Liver (tissue), 9 donors: ENCODE results near the gene TM9SF1. TPM values are rescaled to one million over a fixed set of nuclear protein-coding genes. Genes with fewer than 3 reads are reported as not detected.

Experiments
- DNase-seq: peaks from one replicate; pipeline ENCODE4 v3.0.0-alpha.2; 2017; ENCODE audit warnings: low spot score
- H3K27ac ChIP-seq, 2 donors: one replicate each; pipeline ENCODE4 v1.7.0; 2013; ENCODE audit warnings: inconsistent platforms in 2 of 2, low read length in 2 of 2, control low read depth in 1 of 2, low read depth in 1 of 2, mild to moderate bottlenecking in 1 of 2
- H3K27me3 ChIP-seq, 4 donors: one replicate each; pipeline versions ENCODE4 v1.6.1 to v1.7.0; 2013; ENCODE audit warnings: low read length in 3 of 4, inconsistent platforms in 1 of 4, mild to moderate bottlenecking in 1 of 4, moderate library complexity in 1 of 4; ENCODE audit not compliant: control insufficient read depth in 4 of 4, insufficient read depth in 4 of 4
- H3K36me3 ChIP-seq, 4 donors: one replicate each; pipeline versions ENCODE4 v1.6.1 to v1.7.0; 2013; ENCODE audit warnings: low read length in 3 of 4, mild to moderate bottlenecking in 3 of 4, low read depth in 1 of 4, moderate library complexity in 1 of 4; ENCODE audit not compliant: control insufficient read depth in 4 of 4, insufficient read depth in 3 of 4
- H3K4me1 ChIP-seq, 4 donors: one replicate each; pipeline versions ENCODE4 v1.6.1 to v1.7.0; 2013; ENCODE audit warnings: low read length in 3 of 4, mild to moderate bottlenecking in 3 of 4, moderate library complexity in 1 of 4; ENCODE audit not compliant: control insufficient read depth in 4 of 4, insufficient read depth in 4 of 4
- H3K4me3 ChIP-seq, 3 donors: one replicate each; pipeline versions ENCODE4 v1.6.1 to v1.7.0; 2013; ENCODE audit warnings: low read length in 3 of 3, control low read depth in 1 of 3, low read depth in 1 of 3, mild to moderate bottlenecking in 1 of 3
- H3K9ac ChIP-seq, 2 donors: one replicate each; pipeline ENCODE4 v1.7.0; 2013; ENCODE audit warnings: low read length in 2 of 2, mild to moderate bottlenecking in 2 of 2, moderate library complexity in 2 of 2, control low read depth in 1 of 2, low read depth in 1 of 2
- H3K9me3 ChIP-seq, 4 donors: one replicate each; pipeline versions ENCODE4 v1.6.1 to v1.7.0; 2013; ENCODE audit warnings: low read length in 3 of 4; ENCODE audit not compliant: control insufficient read depth in 4 of 4
- ATF3 ChIP-seq: IDR thresholded peaks from 2 replicates; pipeline ENCODE4 v1.6.1; 2016; ENCODE audit warnings: antibody characterized with exemption
- EGR1 ChIP-seq, 2 donors: IDR thresholded peaks; 2 replicates each; pipeline ENCODE4 v1.6.1; 2016 to 2018; ENCODE audit warnings: antibody characterized with exemption in 2 of 2, low read depth in 2 of 2
- GABPA ChIP-seq, 2 donors: IDR thresholded peaks in 1 of 2; conservative IDR thresholded peaks in 1 of 2; 2 replicates each; pipeline ENCODE4 v1.6.1; 2016; ENCODE audit warnings: antibody characterized with exemption in 2 of 2, mild to moderate bottlenecking in 1 of 2, moderate library complexity in 1 of 2
- HNF4A ChIP-seq, 2 donors: conservative IDR thresholded peaks; 2 replicates each; pipeline ENCODE4 v1.6.1; 2016; ENCODE audit warnings: antibody characterized with exemption in 2 of 2, mild to moderate bottlenecking in 2 of 2
- RAD21 ChIP-seq, 2 donors: IDR thresholded peaks; 2 replicates each; pipeline ENCODE4 v1.6.1; 2016; ENCODE audit warnings: antibody characterized with exemption in 2 of 2, mild to moderate bottlenecking in 2 of 2
- YY1 ChIP-seq: IDR thresholded peaks from 2 replicates; pipeline ENCODE4 v1.6.1; 2016; ENCODE audit warnings: antibody characterized with exemption, mild to moderate bottlenecking
- ZBTB33 ChIP-seq: IDR thresholded peaks from 2 replicates; pipeline ENCODE4 v1.6.1; 2016; ENCODE audit warnings: antibody characterized with exemption
- WGBS: extraction: QIAGEN DNeasy Blood & Tissue Kit; methylation state at CpG from one replicate; pipeline ENCODE4 v1.1.7; 2013; 5-methylcytosine and 5-hydroxymethylcytosine counted together
- polyA plus RNA-seq, 2 donors: library from polyadenylated mRNA; stranded (reverse) in 1 of 2; unstranded in 1 of 2; fragments of 200-250 nt in 1 of 2; fragments of >200 nt in 1 of 2; fragmentation: Nextera tagmentation in 1 of 2; extraction: Ambion mirVana in 1 of 2; gene quantifications; one replicate each; pipeline versions ENCODE4 v1.2.1 to v1.2.3, GENCODE V29; 2013 to 2015
- total RNA-seq, 2 donors: library from RNA; depleted of rRNA; stranded (reverse); fragments of >200 nt; gene quantifications; one replicate each; pipeline ENCODE4 v1.2.3, GENCODE V29; 2014
- TF ChIP-seq, protein P1 (sequence below): fragments of 150-350 bp; IDR thresholded peaks from 2 replicates; pipeline ENCODE4 v1.5.1; 2017; ENCODE audit warnings: improper control_type of control experiment, low read depth, low read length; ENCODE audit not compliant: missing input control
- donor health status: healthy.
- donor health status: healthy.
- donor health status: healthy.
- donor health status: healthy.
- donor health status: healthy.

The TM9SF1 gene
- total and polyA plus RNA-seq, 4 donors = 27.5 to 76.2 (median 38.5) TPM

- TF ChIP-seq, protein P1, sequence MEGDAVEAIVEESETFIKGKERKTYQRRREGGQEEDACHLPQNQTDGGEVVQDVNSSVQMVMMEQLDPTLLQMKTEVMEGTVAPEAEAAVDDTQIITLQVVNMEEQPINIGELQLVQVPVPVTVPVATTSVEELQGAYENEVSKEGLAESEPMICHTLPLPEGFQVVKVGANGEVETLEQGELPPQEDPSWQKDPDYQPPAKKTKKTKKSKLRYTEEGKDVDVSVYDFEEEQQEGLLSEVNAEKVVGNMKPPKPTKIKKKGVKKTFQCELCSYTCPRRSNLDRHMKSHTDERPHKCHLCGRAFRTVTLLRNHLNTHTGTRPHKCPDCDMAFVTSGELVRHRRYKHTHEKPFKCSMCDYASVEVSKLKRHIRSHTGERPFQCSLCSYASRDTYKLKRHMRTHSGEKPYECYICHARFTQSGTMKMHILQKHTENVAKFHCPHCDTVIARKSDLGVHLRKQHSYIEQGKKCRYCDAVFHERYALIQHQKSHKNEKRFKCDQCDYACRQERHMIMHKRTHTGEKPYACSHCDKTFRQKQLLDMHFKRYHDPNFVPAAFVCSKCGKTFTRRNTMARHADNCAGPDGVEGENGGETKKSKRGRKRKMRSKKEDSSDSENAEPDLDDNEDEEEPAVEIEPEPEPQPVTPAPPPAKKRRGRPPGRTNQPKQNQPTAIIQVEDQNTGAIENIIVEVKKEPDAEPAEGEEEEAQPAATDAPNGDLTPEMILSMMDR = no peak
- TF ChIP-seq ATF3 = no peak
Observed at GRCh38 chr14:24238123-24238522, 42.9 kb upstream of the TM9SF1 start (continued).

DNA sequence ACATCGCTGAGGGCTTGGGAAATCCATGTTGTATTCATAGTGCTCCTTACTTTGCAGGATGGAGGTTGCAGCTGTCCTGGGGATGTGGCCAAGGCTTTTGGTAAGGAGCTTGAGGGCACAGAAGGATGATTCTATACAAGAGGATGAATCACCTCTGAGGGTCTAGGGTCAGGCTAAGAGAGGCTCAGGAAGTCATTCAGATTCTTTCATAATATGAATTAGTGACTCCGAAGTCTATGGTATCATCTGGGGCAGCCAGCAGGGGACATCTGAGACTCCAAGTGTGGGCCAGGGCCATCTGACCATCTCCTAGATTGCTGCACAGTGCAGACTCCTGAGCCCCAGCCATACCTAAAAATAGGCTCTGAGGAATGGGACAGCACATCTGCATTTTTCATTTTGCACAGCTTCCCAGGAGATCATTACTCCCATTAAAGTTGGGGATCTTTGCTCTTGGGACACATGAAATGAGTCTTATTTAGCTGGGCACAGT lies 42.3 kb upstream of the TM9SF1 start:
- H3K4me1 ChIP-seq = peaks cover 8 to 48% (median 38%) of the 10 kb centered on the region in 4 donors
- H3K27ac ChIP-seq = no peak overlapping the region
- no peak overlapping the region for H3K9ac ChIP-seq
- DNase-seq = no peak
- no peak overlapping the region for H3K4me3 ChIP-seq
- no peak for TF ChIP-seq YY1
- TF ChIP-seq EGR1 (IDR thresholded peaks at IDR 0.05; ENCODE audit: low read depth in 2 of 2) = no peak
- no peak for TF ChIP-seq HNF4A (conservative IDR thresholded peaks at IDR 0.05)
- TF ChIP-seq GABPA (IDR thresholded peaks at IDR 0.05 in 1 of 2, conservative IDR thresholded peaks at IDR 0.05 in 1 of 2) = no peak
- 95% methylated on average over 2 of the region's 2 CpGs for WGBS
- H3K9me3 ChIP-seq = no peaks in the 10 kb centered on the region
- no peaks in the 10 kb centered on the region for H3K27me3 ChIP-seq
- peaks cover 10 to 57% (median 47%) of the 10 kb centered on the region in 4 donors for H3K36me3 ChIP-seq

- DNase-seq = no peak
- H3K4me1 ChIP-seq = peaks cover 8 to 45% (median 36%) of the 10 kb centered on the region in 4 donors
- H3K36me3 ChIP-seq = peaks cover 10 to 57% (median 47%) of the 10 kb centered on the region in 4 donors
Observed at GRCh38 chr14:24236689-24237462, 41.6 kb upstream of the TM9SF1 start.

More at GRCh38 chr14:24236689-24237462, 41.6 kb upstream of the TM9SF1 start:
- 97% methylated on average over 6 of the region's 6 CpGs for WGBS
- Histone ChIP-seq H3K4me3 (no peak overlapping the region), H3K27ac (no peak overlapping the region), H3K9ac (no peak overlapping the region), H3K27me3 (no peaks in the 10 kb centered on the region), H3K9me3 (no peaks in the 10 kb centered on the region)
- TF ChIP-seq ATF3 (no peak), ZBTB33 (no peak), RAD21 (IDR thresholded peaks at IDR 0.05) (no peak)
